Endothelial cell of umbilical vein (primary cell): ENCODE data around the gene BCAR3. TPM values are rescaled to one million over a fixed set of nuclear protein-coding genes. Genes with fewer than 3 reads are reported as not detected.

Source experiments
- BruUV-seq: library from RNA; stranded (reverse); fragments of 400-500 nt; replicated peaks from 2 replicates; lab custom pipeline; 2021; lab: Mats Ljungman, UMichigan
- CTCF ChIA-PET: fragments of 300-600, 350-600 bp; sonication (Branson Sonifier 250); formaldehyde crosslinking; loops from one replicate; lab custom pipeline; 2021; ENCODE audit warnings: antibody characterized with exemption, inconsistent platforms; lab: Charles Lee
- POLR2A ChIA-PET: fragments of 300-600, 350-600 bp; sonication (Branson Sonifier 250); formaldehyde crosslinking; loops from one replicate; lab custom pipeline; 2021; ENCODE audit warnings: antibody characterized with exemption, inconsistent platforms; lab: Charles Lee
- DNase-seq: peaks from one replicate; pipeline ENCODE4 v3.0.0-alpha.2; 2011; ENCODE audit warnings: low read depth, low spot score
- FAIRE-seq: peaks from 2 replicates; lab custom pipeline; 2011; peaks lifted over from hg19 to GRCh38; lab: Jason Lieb, UNC
- H2AFZ ChIP-seq: 2 replicates; pipeline ENCODE4 v1.6.0; 2012; ENCODE audit warnings: low read depth, low read length, control low read depth, inconsistent platforms
- H3K27ac ChIP-seq: 2 replicates; pipeline ENCODE4 v1.5.1; 2011; ENCODE audit warnings: low read depth, mild to moderate bottlenecking, control low read depth, low read length, moderate library complexity; ENCODE audit not compliant: insufficient read depth
- H3K27me3 ChIP-seq, 2 experiments: 2 replicates each; pipeline versions ENCODE4 v1.6.0 to v1.6.1; 2011; ENCODE audit warnings: low read length in 2 of 2, mixed read lengths in 1 of 2; ENCODE audit not compliant: control insufficient read depth in 2 of 2, insufficient read depth in 2 of 2
- H3K36me3 ChIP-seq, 2 experiments: 2 replicates in 1 of 2; 3 replicates in 1 of 2; pipeline ENCODE4 v1.5.1; 2011; ENCODE audit warnings: low read length in 2 of 2, mild to moderate bottlenecking in 1 of 2, moderate library complexity in 1 of 2; ENCODE audit not compliant: control insufficient read depth in 2 of 2, insufficient read depth in 2 of 2; ENCODE audit errors: extremely low read depth in 1 of 2
- H3K4me1 ChIP-seq: 3 replicates; pipeline ENCODE4 v1.5.1; 2011; ENCODE audit warnings: mild to moderate bottlenecking, low read length; ENCODE audit not compliant: control insufficient read depth, insufficient read depth; ENCODE audit errors: extremely low read depth
- H3K4me2 ChIP-seq: 2 replicates; pipeline ENCODE4 v1.6.1; 2011; ENCODE audit warnings: low read length, control low read depth, mixed read lengths; ENCODE audit not compliant: insufficient read depth
- H3K4me3 ChIP-seq, 3 experiments: fragments of 200-600 bp in 1 of 3; sonication (generic), shearing (Covaris generic) in 1 of 3; replicated peaks in 1 of 3; 2 replicates each; pipeline ENCODE4 v1.5.1; 2011 to 2016; ENCODE audit warnings: control low read depth in 3 of 3, low read length in 3 of 3, mild to moderate bottlenecking in 2 of 3, inconsistent platforms in 1 of 3, low read depth in 1 of 3, moderate library complexity in 1 of 3; ENCODE audit not compliant: insufficient read depth in 1 of 3
- H3K79me2 ChIP-seq: 2 replicates; pipeline ENCODE4 v1.6.0; 2012; ENCODE audit warnings: low read length, inconsistent platforms; ENCODE audit not compliant: control insufficient read depth, insufficient read depth
- H3K9ac ChIP-seq: replicated peaks from 2 replicates; pipeline ENCODE3; 2011; ENCODE audit warnings: low read length, control low read depth; ENCODE audit not compliant: insufficient read depth; ENCODE audit errors: extremely low read depth
- H3K9me1 ChIP-seq: replicated peaks from 3 replicates; pipeline ENCODE4 v1.6.0; 2011; ENCODE audit warnings: mild to moderate bottlenecking, low read length; ENCODE audit not compliant: control insufficient read depth, insufficient read depth; ENCODE audit errors: extremely low read depth
- H3K9me3 ChIP-seq: replicated peaks from 2 replicates; pipeline ENCODE4 v1.5.1; 2012; ENCODE audit warnings: low read length, inconsistent platforms; ENCODE audit not compliant: control insufficient read depth, insufficient read depth
- H4K20me1 ChIP-seq: replicated peaks from 2 replicates; pipeline ENCODE3; 2011; ENCODE audit warnings: mild to moderate bottlenecking, low read length; ENCODE audit not compliant: control insufficient read depth, insufficient read depth; ENCODE audit errors: extremely low read depth
- EZH2 ChIP-seq: IDR thresholded peaks from 2 replicates; pipeline ENCODE4 v1.6.1; 2012; ENCODE audit warnings: borderline replicate concordance, low read depth, mild to moderate bottlenecking, moderate library complexity, low read length, inconsistent platforms; ENCODE audit not compliant: severe bottlenecking
- FOS ChIP-seq: IDR thresholded peaks from 2 replicates; pipeline ENCODE4 v1.6.1; 2011; ENCODE audit warnings: mild to moderate bottlenecking, low read length, moderate library complexity, borderline replicate concordance; ENCODE audit not compliant: insufficient read depth
- GATA2 ChIP-seq: IDR thresholded peaks from 2 replicates; pipeline ENCODE4 v1.7.0; 2011; ENCODE audit warnings: low read depth, mild to moderate bottlenecking, moderate library complexity, mixed read lengths, low read length; ENCODE audit not compliant: insufficient read length, insufficient read depth
- JUN ChIP-seq: IDR thresholded peaks from 2 replicates; pipeline ENCODE4 v1.6.1; 2011; ENCODE audit warnings: borderline replicate concordance, low read depth; ENCODE audit not compliant: insufficient read length, insufficient read depth
- MYC ChIP-seq: IDR thresholded peaks from one replicate; pipeline ENCODE4 v1.6.1; 2011; ENCODE audit warnings: mild to moderate bottlenecking, low read depth, low read length
- POLR2A ChIP-seq: IDR thresholded peaks from 2 replicates; pipeline ENCODE4 v1.6.1; 2012; ENCODE audit warnings: low read depth, mild to moderate bottlenecking, control low read depth, low read length
- POLR2AphosphoS5 ChIP-seq: IDR thresholded peaks from 2 replicates; pipeline ENCODE4 v1.6.1; 2012; ENCODE audit warnings: low read depth, mild to moderate bottlenecking, control low read depth, low read length, moderate library complexity; ENCODE audit not compliant: insufficient read depth
- dilution Hi-C: fragments of 300-500 bp; cut with MboI; formaldehyde crosslinking; loops from one replicate; pipeline ENCODE4 v1.15.0; 2019; ENCODE audit warnings: low sequenced_read_pairs; ENCODE audit not compliant: extremely low pct_ligation_motif_present
- intact Hi-C: fragments of 100-400 bp; cut with micrococcal nuclease; formaldehyde crosslinking; loops from one replicate; pipeline ENCODE4 v1.10.0; 2022
- polyA plus RNA-seq, 4 experiments: library from polyadenylated mRNA; depleted of rRNA in 3 of 4; stranded (reverse) in 3 of 4; unstranded in 1 of 4; fragments of >200 nt; gene quantifications; 2 replicates each; pipeline versions ENCODE4 v1.2.1 to v1.2.3, GENCODE V29; 2011 to 2012; ENCODE audit warnings: missing spikeins in 1 of 4
- total RNA-seq: library from RNA; stranded (reverse); gene quantifications from 2 replicates; pipeline ENCODE4 v1.2.3, GENCODE V29; 2021
- TF ChIP-seq, protein P1 (sequence below): IDR thresholded peaks from 2 replicates; pipeline ENCODE4 v1.6.1; 2011; ENCODE audit not compliant: insufficient read depth, insufficient read length
- TF ChIP-seq, protein P2 (sequence below), 2 donors: IDR thresholded peaks; 1 replicate in 1 of 2; 2 replicates in 1 of 2; pipeline ENCODE4 v1.5.1; 2011; ENCODE audit warnings: low read length in 2 of 2, mild to moderate bottlenecking in 2 of 2, moderate library complexity in 2 of 2, control low read depth in 1 of 2, inconsistent platforms in 1 of 2, low read depth in 1 of 2; ENCODE audit not compliant: insufficient read depth in 1 of 2; ENCODE audit errors: extremely low read depth in 1 of 2

BCAR3 gene
- total and polyA plus RNA-seq, 2 donors (not counting 3 experiments of a cell fraction or from before 2014, with no cell fraction given) = 17.5 to 32.9 TPM

DNA sequence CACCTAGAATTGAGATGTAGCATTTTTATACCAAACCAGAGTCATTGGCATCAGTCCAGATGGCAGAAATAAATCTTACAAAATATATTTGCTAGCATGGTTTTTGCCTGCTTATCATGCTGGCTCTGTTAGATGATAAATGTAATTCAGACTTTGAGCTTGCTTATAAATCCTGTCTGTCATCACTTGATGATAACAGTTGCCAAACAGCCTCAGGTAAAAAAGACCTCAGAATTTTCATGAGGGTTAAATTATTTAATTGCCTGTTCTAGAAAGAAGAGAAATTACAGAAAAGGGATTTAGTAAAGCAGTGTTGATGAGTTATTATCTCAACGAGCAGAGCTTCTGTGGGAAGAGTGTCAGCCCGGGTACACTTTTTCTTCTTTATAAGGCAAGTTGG, 150.4 kb downstream of the BCAR3 start:
- H3K27ac ChIP-seq = no peak overlapping the region
- POLR2A ChIA-PET = interaction anchor here (0.5 kb wide), 1 partner anchor 11 kb away, joined by 8 read pairs; no protein-coding TSS in a partner anchor
- no TSS peak for BruUV-seq

More for the DNA sequence above, 150.4 kb downstream of the BCAR3 start:
- Histone ChIP-seq H3K4me3 (no peak overlapping the region), H3K4me2 (no peak overlapping the region), H4K20me1 (no peaks in the 10 kb centered on the region), H3K36me3 (peaks cover 2 to 14% of the 10 kb centered on the region in 2 experiments), H3K4me1 (no peaks in the 10 kb centered on the region), H3K79me2 (no peaks in the 10 kb centered on the region), H3K9me3 (no peaks in the 10 kb centered on the region), H2AFZ (no peak overlapping the region), H3K9me1 (no peaks in the 10 kb centered on the region), H3K27me3 (no peaks in the 10 kb centered on the region), H3K9ac (no peak overlapping the region)
- FAIRE-seq (no peak), DNase-seq (no peak)
- intact Hi-C loops = no loop called here
- TF ChIP-seq FOS (no peak), GATA2 (no peak), POLR2A (no peak), POLR2AphosphoS5 (no peak), JUN (no peak), EZH2 (no peak), MYC (no peak)
- TF ChIP-seq, protein P1, sequence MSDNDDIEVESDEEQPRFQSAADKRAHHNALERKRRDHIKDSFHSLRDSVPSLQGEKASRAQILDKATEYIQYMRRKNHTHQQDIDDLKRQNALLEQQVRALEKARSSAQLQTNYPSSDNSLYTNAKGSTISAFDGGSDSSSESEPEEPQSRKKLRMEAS = no peak
- TF ChIP-seq, protein P2, sequence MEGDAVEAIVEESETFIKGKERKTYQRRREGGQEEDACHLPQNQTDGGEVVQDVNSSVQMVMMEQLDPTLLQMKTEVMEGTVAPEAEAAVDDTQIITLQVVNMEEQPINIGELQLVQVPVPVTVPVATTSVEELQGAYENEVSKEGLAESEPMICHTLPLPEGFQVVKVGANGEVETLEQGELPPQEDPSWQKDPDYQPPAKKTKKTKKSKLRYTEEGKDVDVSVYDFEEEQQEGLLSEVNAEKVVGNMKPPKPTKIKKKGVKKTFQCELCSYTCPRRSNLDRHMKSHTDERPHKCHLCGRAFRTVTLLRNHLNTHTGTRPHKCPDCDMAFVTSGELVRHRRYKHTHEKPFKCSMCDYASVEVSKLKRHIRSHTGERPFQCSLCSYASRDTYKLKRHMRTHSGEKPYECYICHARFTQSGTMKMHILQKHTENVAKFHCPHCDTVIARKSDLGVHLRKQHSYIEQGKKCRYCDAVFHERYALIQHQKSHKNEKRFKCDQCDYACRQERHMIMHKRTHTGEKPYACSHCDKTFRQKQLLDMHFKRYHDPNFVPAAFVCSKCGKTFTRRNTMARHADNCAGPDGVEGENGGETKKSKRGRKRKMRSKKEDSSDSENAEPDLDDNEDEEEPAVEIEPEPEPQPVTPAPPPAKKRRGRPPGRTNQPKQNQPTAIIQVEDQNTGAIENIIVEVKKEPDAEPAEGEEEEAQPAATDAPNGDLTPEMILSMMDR (IDR thresholded peaks at IDR 0.05; ENCODE audit: extremely low read depth in 1 of 2, insufficient read depth in 1 of 2, low read depth in 1 of 2, low read length in 2 of 2) = no peak
- CTCF ChIA-PET = interaction anchor here (0.6 kb wide), 1 partner anchor 408 kb away, joined by 3 read pairs; no protein-coding TSS in a partner anchor
- dilution Hi-C loops = no loop called here
